Head of caudate nucleus (tissue), 42 donors: ENCODE results near the gene NDUFV1.
"Not testable (repeated sequence)": the region's sequence is repeated elsewhere in the genome, so short reads cannot be mapped to it uniquely, and the experiment has no call there.

Source experiments
- DNase-seq, 42 donors: peaks; one replicate each; pipeline versions ENCODE4 v3.0.0 to v3.0.0-alpha.2; 2020 to 2021; ENCODE audit warnings: mixed read lengths in 7 of 42
- intact Hi-C: fragments of 100-400 bp; cut with DNase I; formaldehyde crosslinking; loops from one replicate; pipeline ENCODE4 v1.15.0; 2022

Gene NDUFV1

GRCh38 chr11:67645521-67646461 lies 39.1 kb downstream of the NDUFV1 start:
- intact Hi-C loops = no loop called here
- DNase-seq = peak in 2 of 42 donors; percentile 7 to 18

GRCh38 chr11:67646535-67647336 lies 40.0 kb downstream of the NDUFV1 start:
- intact Hi-C loops = no loop called here
- DNase-seq = peak in 3 of 42 donors; percentile 4 to 31 (median 15)

- intact Hi-C loops = no loop called here
- peak in 2 of 42 donors; percentile 7 to 26 for DNase-seq
Measured at GRCh38 chr11:67647471-67647870, 40.7 kb downstream of the NDUFV1 start.

GRCh38 chr11:67648140-67648795 lies 41.5 kb downstream of the NDUFV1 start:
- peak in 1 of 42 donors; percentile 17 for DNase-seq
- intact Hi-C loops = no loop called here

- DNase-seq = peak in 23 of 42 donors; percentile 18 to 57 (median 41)
- intact Hi-C loops = no loop called here
Measured at GRCh38 chr11:67648796-67649613, 42.3 kb downstream of the NDUFV1 start.

GRCh38 chr11:67649634-67650510 lies 43.1 kb downstream of the NDUFV1 start:
- intact Hi-C loops = no loop called here

GRCh38 chr11:67651976-67652781 lies 45.4 kb downstream of the NDUFV1 start:
- intact Hi-C loops = no loop called here

More at GRCh38 chr11:67649634-67650510, 43.1 kb downstream of the NDUFV1 start:
- no peak for DNase-seq

GRCh38 chr11:67652965-67653845 lies 46.5 kb downstream of the NDUFV1 start:
- intact Hi-C loops = no loop called here
- peak in 3 of 42 donors; percentile 0 to 24 (median 8) for DNase-seq

More at GRCh38 chr11:67651976-67652781, 45.4 kb downstream of the NDUFV1 start:
- DNase-seq = no peak

DNA sequence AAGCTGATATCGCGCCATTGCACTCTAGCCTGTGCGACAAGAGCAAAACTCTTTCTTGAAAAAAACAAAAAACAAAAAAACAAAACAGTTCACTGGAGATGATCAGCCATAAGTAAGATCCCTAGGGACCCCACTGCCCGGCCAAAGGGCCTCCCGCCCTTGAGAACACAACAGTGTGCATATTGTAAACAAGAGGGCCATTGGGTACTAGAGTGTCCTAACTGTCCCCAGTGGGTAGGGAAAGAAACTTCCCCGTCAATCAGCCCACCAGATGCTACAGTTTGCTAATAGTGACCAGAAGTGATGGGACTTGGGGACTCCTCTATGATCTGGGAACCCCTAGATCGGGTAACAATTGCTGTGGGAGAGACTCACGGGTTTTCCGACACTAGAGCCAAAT lies 47.5 kb downstream of the NDUFV1 start:
- intact Hi-C loops = no loop called here
- peak in 4 of 42 donors; percentile 1 to 13 (median 5) for DNase-seq

GRCh38 chr11:67656278-67656922 lies 49.7 kb downstream of the NDUFV1 start:
- peak in 3 of 42 donors; percentile 4 to 25 (median 15) for DNase-seq
- intact Hi-C loops = no loop called here

GRCh38 chr11:67657300-67657699 lies 50.6 kb downstream of the NDUFV1 start:
- peak in 1 of 42 donors; percentile 5 for DNase-seq
- intact Hi-C loops = no loop called here

- intact Hi-C loops = not testable (repeated sequence)
Measured at GRCh38 chr11:67659651-67660165, 53.0 kb downstream of the NDUFV1 start.

GRCh38 chr11:67660752-67661151 lies 54.0 kb downstream of the NDUFV1 start:
- peak in 5 of 42 donors; percentile 3 to 14 (median 5) for DNase-seq
- intact Hi-C loops = not testable (repeated sequence)

More at GRCh38 chr11:67659651-67660165, 53.0 kb downstream of the NDUFV1 start:
- peak in 3 of 42 donors; percentile 7 to 22 (median 7) for DNase-seq
